Neural progenitor cell (in vitro differentiated cells): ENCODE data around the gene SLC5A11. TPM values are rescaled to one million over a fixed set of nuclear protein-coding genes. Genes with fewer than 3 reads are reported as not detected.

Experiments
- DNase-seq: peaks from one replicate; pipeline ENCODE4 v3.0.0-alpha.2; 2016; ENCODE audit warnings: low spot score
- H2AFZ ChIP-seq: fragments of 200-600 bp; sonication (generic); replicated peaks from 2 replicates; pipeline ENCODE4 v1.6.1; 2016; ENCODE audit warnings: antibody characterized with exemption
- H3F3A ChIP-seq: fragments of 200-600 bp; sonication (generic); 2 replicates; pipeline ENCODE4 v1.6.1; 2016; ENCODE audit warnings: antibody characterized with exemption, low read depth
- H3K27ac ChIP-seq: fragments of 200-600 bp; sonication (generic); 2 replicates; pipeline ENCODE4 v1.5.1; 2016; ENCODE audit warnings: mild to moderate bottlenecking
- H3K27me3 ChIP-seq: fragments of 200-600 bp; sonication (generic); 2 replicates; pipeline ENCODE4 v1.6.1; 2016; ENCODE audit warnings: mild to moderate bottlenecking, moderate library complexity
- H3K36me3 ChIP-seq: fragments of 200-600 bp; sonication (generic); 2 replicates; pipeline ENCODE4 v1.5.1; 2016
- H3K4me1 ChIP-seq: fragments of 200-600 bp; sonication (generic); 2 replicates; pipeline ENCODE4 v1.6.1; 2016; ENCODE audit warnings: mixed run types
- H3K4me2 ChIP-seq: fragments of 200-600 bp; sonication (generic); 2 replicates; pipeline ENCODE4 v1.6.1; 2016
- H3K4me3 ChIP-seq: fragments of 200-600 bp; sonication (generic); 2 replicates; pipeline ENCODE4 v1.5.1; 2016
- H3K79me2 ChIP-seq: fragments of 200-600 bp; sonication (generic); 2 replicates; pipeline ENCODE4 v1.6.1; 2016; ENCODE audit warnings: low read depth
- H3K9ac ChIP-seq: fragments of 200-600 bp; sonication (generic); 2 replicates; pipeline ENCODE4 v1.6.1; 2016
- H3K9me3 ChIP-seq: fragments of 200-600 bp; sonication (generic); 2 replicates; pipeline ENCODE4 v1.5.1; 2016; ENCODE audit warnings: low read depth
- H4K20me1 ChIP-seq: fragments of 200-600 bp; sonication (generic); 2 replicates; pipeline ENCODE4 v1.6.1; 2016; ENCODE audit warnings: low read depth
- H3K27ac Mint-ChIP-seq: 3 replicates; pipeline ENCODE4 v1.8.0; 2021; ENCODE audit warnings: mixed read lengths
- H3K27me3 Mint-ChIP-seq: 2 replicates; pipeline ENCODE4 v1.8.0; 2022; ENCODE audit warnings: low read depth, mild to moderate bottlenecking, inconsistent platforms, moderate library complexity, mixed read lengths; ENCODE audit not compliant: insufficient read depth
- H3K36me3 Mint-ChIP-seq: 3 replicates; pipeline ENCODE4 v1.8.0; 2021; ENCODE audit warnings: mixed read lengths
- H3K4me1 Mint-ChIP-seq: 3 replicates; pipeline ENCODE4 v1.8.0; 2021; ENCODE audit warnings: mixed read lengths
- H3K4me3 Mint-ChIP-seq: 3 replicates; pipeline ENCODE4 v1.8.0; 2021; ENCODE audit warnings: mild to moderate bottlenecking, moderate library complexity, mixed read lengths
- H3K9me3 Mint-ChIP-seq: 3 replicates; pipeline ENCODE4 v1.8.0; 2020; ENCODE audit warnings: mixed read lengths
- CTCF ChIP-seq: fragments of 200-600 bp; sonication (generic); IDR thresholded peaks from 2 replicates; pipeline ENCODE4 v1.5.1; 2017; ENCODE audit warnings: antibody characterized with exemption, mild to moderate bottlenecking
- EZH2 ChIP-seq: fragments of 200-600 bp; sonication (generic); IDR thresholded peaks from 2 replicates; pipeline ENCODE4 v1.6.1; 2017; ENCODE audit warnings: antibody characterized with exemption, mild to moderate bottlenecking, moderate library complexity
- EZH2phosphoT487 ChIP-seq: fragments of 200-600 bp; sonication (generic); IDR thresholded peaks from 2 replicates; pipeline ENCODE4 v1.6.1; 2017; ENCODE audit warnings: antibody characterized with exemption
- total RNA-seq: library from RNA; depleted of rRNA; stranded (reverse); fragments of >200 nt; gene quantifications from 2 replicates; pipeline ENCODE4 v1.2.3, GENCODE V29; 2015; ENCODE audit warnings: low replicate concordance

The SLC5A11 gene
- total RNA-seq, 1 donor from 2014 or later = not detected

DNA sequence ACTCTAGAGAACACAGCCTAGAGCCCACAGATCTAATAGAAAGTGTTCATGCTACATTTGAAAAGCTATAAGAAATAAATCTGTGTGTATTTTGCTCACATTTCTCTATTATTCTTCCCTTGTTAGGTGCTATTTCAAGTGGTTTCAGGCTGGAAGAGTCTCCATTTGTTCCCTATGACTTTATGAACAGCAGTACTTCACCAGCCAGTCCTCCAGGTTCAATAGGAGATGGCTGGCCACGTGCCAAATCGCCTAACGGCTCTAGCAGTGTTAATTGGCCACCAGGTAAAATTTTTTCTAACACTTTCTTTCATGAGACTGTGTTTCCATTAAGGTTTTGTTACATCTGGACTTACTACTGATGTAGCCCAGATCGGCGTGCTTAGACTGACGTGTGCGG is 30.7 kb upstream of the SLC5A11 start:
- Mint-ChIP-seq H3K4me1 (no peaks in the 10 kb centered on the region), H3K9me3 (no peaks in the 10 kb centered on the region), H3K27ac (no peak overlapping the region), H3K36me3 (peaks cover 42% of the 10 kb centered on the region), H3K27me3 (peaks cover 2% of the 10 kb centered on the region), H3K4me3 (no peak overlapping the region)
- DNase-seq = no peak
- H3K4me3 ChIP-seq = no peak overlapping the region
- peaks cover 19% of the 10 kb centered on the region for H3K36me3 ChIP-seq
- H3K9me3 ChIP-seq = no peaks in the 10 kb centered on the region
- no peaks in the 10 kb centered on the region for H3K4me1 ChIP-seq
- H3K79me2 ChIP-seq = no peaks in the 10 kb centered on the region
- H2AFZ ChIP-seq = no peak overlapping the region
- H3K4me2 ChIP-seq = no peak overlapping the region
- TF ChIP-seq EZH2phosphoT487 = no peak
- no peak for TF ChIP-seq EZH2
- no peak for TF ChIP-seq CTCF
- no peaks in the 10 kb centered on the region for H4K20me1 ChIP-seq
- no peak overlapping the region for H3K9ac ChIP-seq
- no peaks in the 10 kb centered on the region for H3K27me3 ChIP-seq
- H3F3A ChIP-seq = no peaks in the 10 kb centered on the region
- no peak overlapping the region for H3K27ac ChIP-seq

GRCh38 chr16:24816688-24817087 is 29.1 kb upstream of the SLC5A11 start:
- Histone ChIP-seq H2AFZ (no peak overlapping the region), H3K79me2 (no peaks in the 10 kb centered on the region), H3K36me3 (peaks cover 19% of the 10 kb centered on the region), H3K4me1 (no peaks in the 10 kb centered on the region), H3K27ac (no peak overlapping the region), H3K4me2 (no peak overlapping the region), H3K4me3 (no peak overlapping the region), H3F3A (no peaks in the 10 kb centered on the region), H4K20me1 (no peaks in the 10 kb centered on the region), H3K9me3 (no peaks in the 10 kb centered on the region), H3K27me3 (no peaks in the 10 kb centered on the region), H3K9ac (no peak overlapping the region)
- peaks cover 44% of the 10 kb centered on the region for H3K36me3 Mint-ChIP-seq
- H3K27me3 Mint-ChIP-seq = peaks cover 2% of the 10 kb centered on the region
- no peaks in the 10 kb centered on the region for H3K9me3 Mint-ChIP-seq
- no peak overlapping the region for H3K4me3 Mint-ChIP-seq
- no peak for DNase-seq
- TF ChIP-seq EZH2 (no peak), EZH2phosphoT487 (no peak), CTCF (no peak)
- H3K4me1 Mint-ChIP-seq = no peaks in the 10 kb centered on the region
- no peak overlapping the region for H3K27ac Mint-ChIP-seq

- no peak overlapping the region for H3K27ac Mint-ChIP-seq
- Histone ChIP-seq H3K27ac (no peak overlapping the region), H3K4me3 (no peak overlapping the region), H3K27me3 (no peaks in the 10 kb centered on the region), H3K36me3 (peaks cover 9% of the 10 kb centered on the region), H3K79me2 (no peaks in the 10 kb centered on the region), H3K9me3 (no peaks in the 10 kb centered on the region), H4K20me1 (no peaks in the 10 kb centered on the region), H3F3A (no peaks in the 10 kb centered on the region), H3K4me2 (no peak overlapping the region), H3K9ac (no peak overlapping the region), H3K4me1 (no peaks in the 10 kb centered on the region), H2AFZ (no peak overlapping the region)
- peaks cover 48% of the 10 kb centered on the region for H3K36me3 Mint-ChIP-seq
- TF ChIP-seq CTCF = no peak
- TF ChIP-seq EZH2 = no peak
- TF ChIP-seq EZH2phosphoT487 = no peak
- no peaks in the 10 kb centered on the region for H3K4me1 Mint-ChIP-seq
- no peaks in the 10 kb centered on the region for H3K9me3 Mint-ChIP-seq
- peaks cover 2% of the 10 kb centered on the region for H3K27me3 Mint-ChIP-seq
- no peak overlapping the region for H3K4me3 Mint-ChIP-seq
- no peak for DNase-seq
Measured at GRCh38 chr16:24819462-24820040, 26.2 kb upstream of the SLC5A11 start.
